HG02623 (cell line): Measurements from ENCODE around the gene CLCNKB.

Experiments used
- ATAC-seq: cut with Tn5 transposase; IDR thresholded peaks from one replicate; pipeline ENCODE4 v1.9.1; 2021; ENCODE audit warnings: moderate library complexity; ENCODE audit not compliant: unreplicated experiment

CLCNKB gene

GRCh38 chr1:16072616-16073484, 29.3 kb downstream of the CLCNKB start:
- no peak for ATAC-seq

- ATAC-seq, result no peak
Measured at GRCh38 chr1:16073490-16074119, 30.0 kb downstream of the CLCNKB start, which contains the start of gene FAM131C. FAM131C (minus strand) TSS chr1:16073651; CDS start chr1:16073442, 209 bp downstream.

- ATAC-seq, result no peak
Measured at GRCh38 chr1:16074217-16074616, 30.6 kb downstream of the CLCNKB start.

- no peak for ATAC-seq
Measured at GRCh38 chr1:16075337-16076030, 31.9 kb downstream of the CLCNKB start.

- no peak for ATAC-seq
Measured at GRCh38 chr1:16076031-16076864, 32.7 kb downstream of the CLCNKB start.

- ATAC-seq, result no peak
Measured at GRCh38 chr1:16076865-16077238, 33.3 kb downstream of the CLCNKB start.

GRCh38 chr1:16077406-16078245, 34.0 kb downstream of the CLCNKB start:
- no peak for ATAC-seq

- ATAC-seq, result peak; percentile 35
Measured at GRCh38 chr1:16078925-16079656, 35.5 kb downstream of the CLCNKB start.

- ATAC-seq, result no peak
Measured at GRCh38 chr1:16080422-16081150, 37.0 kb downstream of the CLCNKB start.

- ATAC-seq, result no peak
Measured at GRCh38 chr1:16081636-16082035, 38.1 kb downstream of the CLCNKB start.

GRCh38 chr1:16082283-16083038, 38.9 kb downstream of the CLCNKB start:
- ATAC-seq, result no peak

- ATAC-seq, result no peak
Measured at GRCh38 chr1:16083486-16083885, 39.9 kb downstream of the CLCNKB start.

- ATAC-seq, result no peak
Measured at GRCh38 chr1:16085522-16085921, 41.9 kb downstream of the CLCNKB start.

GRCh38 chr1:16087733-16088132, 44.2 kb downstream of the CLCNKB start:
- ATAC-seq, result no peak

- ATAC-seq, result no peak
Measured at GRCh38 chr1:16088351-16088911, 44.8 kb downstream of the CLCNKB start.

- ATAC-seq, result no peak
Measured at GRCh38 chr1:16088996-16089395, 45.4 kb downstream of the CLCNKB start.

GRCh38 chr1:16090076-16090826, 46.7 kb downstream of the CLCNKB start:
- no peak for ATAC-seq
